ENCODE results near the gene ATG10. TPM values are rescaled to one million over a fixed set of nuclear protein-coding genes. Genes with fewer than 3 reads are reported as not detected.

ATG10 gene
- total and polyA plus RNA-seq, 9 donors = 7.4 to 10.7 (median 9.0) TPM

DNA sequence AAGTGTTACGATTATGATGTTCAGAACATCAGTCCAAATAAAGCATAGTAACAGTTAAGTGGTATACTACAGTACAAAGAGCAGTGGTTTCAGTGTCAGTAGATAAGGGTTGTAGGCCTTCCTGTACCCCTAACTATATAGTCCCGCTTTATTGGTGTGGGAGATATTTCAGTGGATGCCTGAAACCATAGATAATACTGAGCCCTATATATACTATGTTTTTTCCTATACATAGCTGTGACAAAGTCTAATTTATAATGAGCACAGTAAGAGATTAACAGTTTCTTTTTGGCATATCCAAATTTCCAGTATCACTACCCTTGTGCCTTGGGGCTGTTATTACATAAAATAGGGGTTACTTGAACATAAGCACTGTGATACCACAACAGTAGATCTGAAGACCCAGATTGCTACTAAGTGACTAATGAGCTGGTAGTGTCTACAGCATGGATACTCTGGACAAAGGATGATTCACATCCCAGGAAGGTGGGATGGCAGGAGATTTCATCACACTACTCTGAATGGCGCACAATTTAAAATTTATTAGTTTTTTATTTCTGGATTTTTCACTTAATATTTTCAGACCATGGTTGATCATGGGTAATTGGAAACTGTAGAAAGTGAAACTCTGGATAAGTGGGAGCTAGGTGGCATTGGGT, 187.1 kb downstream of the ATG10 start:
- DNase-seq = no peak
- Histone ChIP-seq H3K27me3 (ENCODE audit: control insufficient read depth, insufficient read depth, low read length) (no peaks in the 10 kb centered on the region), H3K4me1 (ENCODE audit: control insufficient read depth, insufficient read depth, low read length) (no peaks in the 10 kb centered on the region), H3K27ac (ENCODE audit: low read length) (no peak overlapping the region), H3K36me3 (ENCODE audit: control insufficient read depth, insufficient read depth, low read length) (no peaks in the 10 kb centered on the region), H3K9me3 (replicated peaks; ENCODE audit: control insufficient read depth, low read depth, low read length) (no peaks in the 10 kb centered on the region), H3K4me3 (ENCODE audit: low read length) (no peak overlapping the region)
- WGBS (ENCODE audit: insufficient coverage) = no CpG with 5 or more reads among the region's 3 CpGs

- no peak overlapping the region for H3K4me3 ChIP-seq (ENCODE audit: low read length)
- H3K27ac ChIP-seq (ENCODE audit: low read length) = no peak overlapping the region
- H3K4me1 ChIP-seq (ENCODE audit: control insufficient read depth, insufficient read depth, low read length) = peaks cover 7% of the 10 kb centered on the region
- H3K36me3 ChIP-seq (ENCODE audit: control insufficient read depth, insufficient read depth, low read length) = no peaks in the 10 kb centered on the region
- no peaks in the 10 kb centered on the region for H3K9me3 ChIP-seq (replicated peaks; ENCODE audit: control insufficient read depth, low read depth, low read length)
- H3K27me3 ChIP-seq (ENCODE audit: control insufficient read depth, insufficient read depth, low read length) = no peaks in the 10 kb centered on the region
- no peak for DNase-seq
Observed at GRCh38 chr5:82160948-82161347, 189.1 kb downstream of the ATG10 start.

- no peak overlapping the region for H3K4me3 ChIP-seq (ENCODE audit: low read length)
- no peaks in the 10 kb centered on the region for H3K36me3 ChIP-seq (ENCODE audit: control insufficient read depth, insufficient read depth, low read length)
- H3K4me1 ChIP-seq (ENCODE audit: control insufficient read depth, insufficient read depth, low read length) = peaks cover 7% of the 10 kb centered on the region
- no peaks in the 10 kb centered on the region for H3K9me3 ChIP-seq (replicated peaks; ENCODE audit: control insufficient read depth, low read depth, low read length)
- no peak for DNase-seq
- 60% methylated on average over 2 of the region's 4 CpGs for WGBS (ENCODE audit: insufficient coverage)
- no peak overlapping the region for H3K27ac ChIP-seq (ENCODE audit: low read length)
- H3K27me3 ChIP-seq (ENCODE audit: control insufficient read depth, insufficient read depth, low read length) = no peaks in the 10 kb centered on the region
Observed at GRCh38 chr5:82162573-82162972, 190.8 kb downstream of the ATG10 start.

DNA sequence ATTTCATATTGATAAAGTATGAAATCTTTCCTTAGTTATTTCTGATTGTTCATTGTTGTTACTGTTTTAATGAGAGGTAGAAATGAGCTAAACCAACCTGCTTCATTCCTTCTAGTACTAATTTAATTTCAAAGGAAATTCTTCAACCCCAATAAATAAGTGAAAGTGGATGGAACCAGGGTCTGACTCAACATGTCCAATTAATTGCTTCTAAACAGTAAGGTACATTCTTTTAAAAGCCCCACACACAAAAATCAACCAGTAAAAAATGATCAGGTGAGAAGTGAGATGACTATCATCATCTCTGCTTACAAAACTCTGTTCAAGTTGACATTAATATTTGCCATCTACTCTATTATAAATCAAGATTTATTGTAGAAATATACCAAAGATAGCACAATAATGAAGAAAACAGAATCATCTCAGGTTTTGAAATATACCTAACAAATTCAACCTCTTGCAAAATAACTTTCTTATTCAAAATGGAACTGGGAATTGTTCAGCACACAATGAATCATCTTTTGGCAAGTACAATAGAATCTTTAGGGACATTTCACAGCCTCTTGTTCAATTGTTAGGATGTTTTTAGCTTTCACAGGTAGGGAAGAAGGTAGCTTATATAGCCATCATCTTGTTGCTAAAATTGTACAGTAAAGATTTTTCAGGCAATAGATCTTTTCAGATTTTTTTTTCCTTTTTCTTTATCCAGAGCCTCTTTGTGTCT, 191.8 kb downstream of the ATG10 start:
- Histone ChIP-seq H3K27ac (ENCODE audit: low read length) (peak overlapping the region; percentile 82), H3K36me3 (ENCODE audit: control insufficient read depth, insufficient read depth, low read length) (no peaks in the 10 kb centered on the region), H3K9me3 (replicated peaks; ENCODE audit: control insufficient read depth, low read depth, low read length) (no peaks in the 10 kb centered on the region), H3K4me1 (ENCODE audit: control insufficient read depth, insufficient read depth, low read length) (peaks cover 7% of the 10 kb centered on the region), H3K27me3 (ENCODE audit: control insufficient read depth, insufficient read depth, low read length) (no peaks in the 10 kb centered on the region), H3K4me3 (ENCODE audit: low read length) (no peak overlapping the region)
- DNase-seq = peak; percentile 79

GRCh38 chr5:82164176-82164976, 192.6 kb downstream of the ATG10 start:
- H3K27me3 ChIP-seq (ENCODE audit: control insufficient read depth, insufficient read depth, low read length) = no peaks in the 10 kb centered on the region
- 60% methylated on average over 1 of the region's 6 CpGs for WGBS (ENCODE audit: insufficient coverage)
- peak overlapping the region; percentile 82 for H3K27ac ChIP-seq (ENCODE audit: low read length)
- H3K4me1 ChIP-seq (ENCODE audit: control insufficient read depth, insufficient read depth, low read length) = peaks cover 7% of the 10 kb centered on the region
- H3K9me3 ChIP-seq (replicated peaks; ENCODE audit: control insufficient read depth, low read depth, low read length) = no peaks in the 10 kb centered on the region
- no peak overlapping the region for H3K4me3 ChIP-seq (ENCODE audit: low read length)
- peak; percentile 91 for DNase-seq
- no peaks in the 10 kb centered on the region for H3K36me3 ChIP-seq (ENCODE audit: control insufficient read depth, insufficient read depth, low read length)

- H3K4me1 ChIP-seq (ENCODE audit: control insufficient read depth, insufficient read depth, low read length) = peaks cover 7% of the 10 kb centered on the region
- H3K27me3 ChIP-seq (ENCODE audit: control insufficient read depth, insufficient read depth, low read length) = no peaks in the 10 kb centered on the region
- H3K27ac ChIP-seq (ENCODE audit: low read length) = peak overlapping the region; percentile 82
- no peaks in the 10 kb centered on the region for H3K36me3 ChIP-seq (ENCODE audit: control insufficient read depth, insufficient read depth, low read length)
- peak; percentile 88 for DNase-seq
- 21% methylated on average over 3 of the region's 3 CpGs for WGBS (ENCODE audit: insufficient coverage)
- H3K4me3 ChIP-seq (ENCODE audit: low read length) = no peak overlapping the region
- no peaks in the 10 kb centered on the region for H3K9me3 ChIP-seq (replicated peaks; ENCODE audit: control insufficient read depth, low read depth, low read length)
Observed at GRCh38 chr5:82164977-82165713, 193.3 kb downstream of the ATG10 start.

DNA sequence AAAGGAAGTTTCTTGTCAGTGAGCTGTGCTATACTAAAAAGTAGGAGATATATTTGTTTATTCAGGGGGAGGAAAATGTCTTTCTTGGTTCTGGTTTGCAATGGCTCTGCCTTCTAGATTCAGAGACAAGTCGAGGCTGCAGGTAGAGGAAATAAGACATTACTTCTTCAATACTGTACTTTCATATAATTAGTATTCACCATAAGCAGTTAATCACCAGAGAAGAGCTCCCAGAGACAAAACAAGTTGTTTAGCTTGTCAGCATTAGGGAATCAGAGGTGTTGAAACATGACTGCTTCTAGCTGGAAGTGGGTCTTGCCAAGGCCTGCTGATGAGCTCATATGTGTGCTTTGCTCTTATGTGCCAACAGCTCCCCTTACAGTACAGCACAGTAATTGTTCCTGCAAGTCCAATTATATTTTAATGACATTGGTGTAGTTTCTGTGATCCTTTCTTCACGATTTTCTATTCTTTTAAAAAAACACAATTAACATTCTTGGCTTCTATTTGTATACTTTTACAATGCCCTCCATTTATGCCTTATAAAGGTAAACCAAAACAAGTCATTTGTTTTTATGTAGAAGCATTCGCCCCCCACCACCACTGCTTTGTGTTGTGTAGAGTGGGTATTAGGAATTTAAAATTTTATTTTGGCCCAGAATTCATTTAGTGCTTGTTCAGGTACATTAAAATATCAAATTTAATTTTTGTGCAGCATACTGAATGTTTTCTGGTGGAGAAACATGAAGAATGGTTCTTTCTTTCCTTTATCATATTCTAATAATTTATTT, 194.1 kb downstream of the ATG10 start:
- DNase-seq = peak; percentile 96
- H3K4me3 ChIP-seq (ENCODE audit: low read length) = no peak overlapping the region
- WGBS (ENCODE audit: insufficient coverage) = no CpG with 5 or more reads among the region's 3 CpGs
- H3K36me3 ChIP-seq (ENCODE audit: control insufficient read depth, insufficient read depth, low read length) = no peaks in the 10 kb centered on the region
- H3K9me3 ChIP-seq (replicated peaks; ENCODE audit: control insufficient read depth, low read depth, low read length) = no peaks in the 10 kb centered on the region
- H3K27me3 ChIP-seq (ENCODE audit: control insufficient read depth, insufficient read depth, low read length) = no peaks in the 10 kb centered on the region
- H3K4me1 ChIP-seq (ENCODE audit: control insufficient read depth, insufficient read depth, low read length) = peaks cover 7% of the 10 kb centered on the region
- H3K27ac ChIP-seq (ENCODE audit: low read length) = peak overlapping the region; percentile 82

DNA sequence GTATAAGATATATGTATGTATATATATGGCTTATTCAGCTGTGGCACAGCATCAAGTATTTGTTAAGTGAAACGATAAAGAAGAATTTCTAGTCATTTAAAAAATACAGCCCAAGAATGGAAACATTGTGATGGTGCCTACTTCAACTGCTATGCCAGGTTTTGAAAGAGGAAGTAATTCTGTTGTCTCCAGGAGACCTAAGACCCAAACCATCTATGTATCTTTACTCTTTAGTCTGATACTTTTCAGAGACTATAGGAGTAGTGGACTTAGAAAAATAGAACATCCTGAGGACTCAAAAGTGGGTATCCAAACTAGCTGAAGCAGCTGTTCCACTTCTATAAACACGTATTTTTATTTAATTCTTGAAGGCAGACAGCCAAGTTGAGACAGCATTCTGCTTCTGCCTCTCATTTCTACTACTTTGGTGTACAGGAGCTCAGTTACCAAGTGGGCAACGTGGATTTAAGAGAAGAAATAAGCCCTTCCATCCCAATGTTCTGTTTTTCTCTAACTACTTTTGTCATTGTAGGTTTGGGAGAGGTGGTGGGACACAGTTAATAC, 195.6 kb downstream of the ATG10 start:
- H3K4me3 ChIP-seq (ENCODE audit: low read length) = no peak overlapping the region
- peaks cover 7% of the 10 kb centered on the region for H3K4me1 ChIP-seq (ENCODE audit: control insufficient read depth, insufficient read depth, low read length)
- DNase-seq = no peak
- no peak overlapping the region for H3K27ac ChIP-seq (ENCODE audit: low read length)
- no peaks in the 10 kb centered on the region for H3K27me3 ChIP-seq (ENCODE audit: control insufficient read depth, insufficient read depth, low read length)
- no peaks in the 10 kb centered on the region for H3K36me3 ChIP-seq (ENCODE audit: control insufficient read depth, insufficient read depth, low read length)
- WGBS (ENCODE audit: insufficient coverage) = no CpG with 5 or more reads among the region's 3 CpGs
- no peaks in the 10 kb centered on the region for H3K9me3 ChIP-seq (replicated peaks; ENCODE audit: control insufficient read depth, low read depth, low read length)

GRCh38 chr5:82168294-82168693, 196.5 kb downstream of the ATG10 start:
- no peaks in the 10 kb centered on the region for H3K36me3 ChIP-seq (ENCODE audit: control insufficient read depth, insufficient read depth, low read length)
- H3K4me1 ChIP-seq (ENCODE audit: control insufficient read depth, insufficient read depth, low read length) = peaks cover 7% of the 10 kb centered on the region
- H3K9me3 ChIP-seq (replicated peaks; ENCODE audit: control insufficient read depth, low read depth, low read length) = no peaks in the 10 kb centered on the region
- no peaks in the 10 kb centered on the region for H3K27me3 ChIP-seq (ENCODE audit: control insufficient read depth, insufficient read depth, low read length)
- no peak overlapping the region for H3K4me3 ChIP-seq (ENCODE audit: low read length)
- H3K27ac ChIP-seq (ENCODE audit: low read length) = no peak overlapping the region
- DNase-seq = no peak
